ENCODE results near the gene PNKP. TPM values are rescaled to one million over a fixed set of nuclear protein-coding genes. Genes with fewer than 3 reads are reported as not detected.

The PNKP gene
- total and polyA plus RNA-seq, 9 of the 15 experiments (the other 6 are each of a cell fraction or from before 2014, with no cell fraction given): 2.8 to 85.4 (median 25.3) TPM

DNA sequence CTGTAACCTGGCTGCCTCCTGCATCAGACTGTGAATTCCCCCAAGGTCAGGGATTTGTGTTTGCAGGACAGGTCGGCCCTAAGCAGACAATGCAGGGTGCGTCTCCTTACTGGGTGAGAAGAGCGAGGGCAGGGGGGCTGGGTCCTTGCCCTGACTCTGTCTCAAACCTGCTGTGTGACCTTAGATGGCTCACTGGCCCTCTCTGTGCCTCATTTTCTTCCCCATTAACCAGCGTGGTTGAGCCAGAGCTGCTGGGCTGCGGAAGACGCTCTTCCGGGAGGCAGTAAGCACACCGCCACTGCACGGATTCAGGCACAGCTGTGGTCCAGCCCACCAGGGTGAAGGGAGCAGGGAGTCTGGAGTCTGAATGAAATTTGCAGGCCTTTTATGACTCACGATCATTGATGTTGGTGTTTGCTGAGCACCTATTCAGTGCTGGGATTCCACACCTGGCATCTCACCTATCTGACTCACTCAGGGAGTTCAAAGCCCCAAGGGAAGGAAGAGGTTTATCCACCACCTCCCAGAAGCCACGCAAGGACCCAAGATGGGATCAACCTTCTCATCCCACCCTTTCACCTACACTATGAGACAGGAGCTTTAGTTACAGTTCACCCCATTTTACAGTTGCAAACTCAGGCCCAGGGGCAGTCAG lies 7.3 kb upstream of the PNKP start (continued):
- TF ChIP-seq, protein P1, sequence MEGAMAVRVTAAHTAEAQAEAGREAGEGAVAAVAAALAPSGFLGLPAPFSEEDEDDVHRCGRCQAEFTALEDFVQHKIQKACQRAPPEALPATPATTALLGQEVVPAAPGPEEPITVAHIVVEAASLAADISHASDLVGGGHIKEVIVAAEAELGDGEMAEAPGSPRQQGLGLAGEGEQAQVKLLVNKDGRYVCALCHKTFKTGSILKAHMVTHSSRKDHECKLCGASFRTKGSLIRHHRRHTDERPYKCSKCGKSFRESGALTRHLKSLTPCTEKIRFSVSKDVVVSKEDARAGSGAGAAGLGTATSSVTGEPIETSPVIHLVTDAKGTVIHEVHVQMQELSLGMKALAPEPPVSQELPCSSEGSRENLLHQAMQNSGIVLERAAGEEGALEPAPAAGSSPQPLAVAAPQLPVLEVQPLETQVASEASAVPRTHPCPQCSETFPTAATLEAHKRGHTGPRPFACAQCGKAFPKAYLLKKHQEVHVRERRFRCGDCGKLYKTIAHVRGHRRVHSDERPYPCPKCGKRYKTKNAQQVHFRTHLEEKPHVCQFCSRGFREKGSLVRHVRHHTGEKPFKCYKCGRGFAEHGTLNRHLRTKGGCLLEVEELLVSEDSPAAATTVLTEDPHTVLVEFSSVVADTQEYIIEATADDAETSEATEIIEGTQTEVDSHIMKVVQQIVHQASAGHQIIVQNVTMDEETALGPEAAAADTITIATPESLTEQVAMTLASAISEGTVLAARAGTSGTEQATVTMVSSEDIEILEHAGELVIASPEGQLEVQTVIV (CRISPR knock-in tag; IDR thresholded peaks at IDR 0.05; ENCODE audit: borderline replicate concordance): no peak
- TF ChIP-seq GATA2 (CRISPR knock-in tag; IDR thresholded peaks at IDR 0.05) (no peak), HMG20A (CRISPR knock-in tag; conservative IDR thresholded peaks at IDR 0.05) (no peak), ZBED1 (IDR thresholded peaks at IDR 0.05) (no peak), JUNB (CRISPR knock-in tag; conservative IDR thresholded peaks at IDR 0.05) (no peak), ETV5 (CRISPR knock-in tag; IDR thresholded peaks at IDR 0.05; ENCODE audit: low read depth) (no peak), ZFP36 (IDR thresholded peaks at IDR 0.05; ENCODE audit: low read depth, low read length, partially characterized antibody) (peak; percentile 80), ZNF133 (CRISPR knock-in tag; IDR thresholded peaks at IDR 0.05) (no peak), BCOR (IDR thresholded peaks at IDR 0.05) (peak; percentile 71), ZKSCAN8 (CRISPR knock-in tag; IDR thresholded peaks at IDR 0.05) (no peak), ZBTB8A (IDR thresholded peaks at IDR 0.05; ENCODE audit: partially characterized antibody) (no peak), HNRNPLL (IDR thresholded peaks at IDR 0.05; ENCODE audit: low read depth, low read length, poor library complexity, severe bottlenecking) (no peak), CCAR2 (IDR thresholded peaks at IDR 0.05; ENCODE audit: low read depth, low read length) (no peak), ZNF124 (CRISPR knock-in tag; IDR thresholded peaks at IDR 0.05) (no peak), RBM25 (IDR thresholded peaks at IDR 0.05; ENCODE audit: low read depth, low read length, severe bottlenecking) (peak; percentile 21)
- TF ChIP-seq, protein P2, sequence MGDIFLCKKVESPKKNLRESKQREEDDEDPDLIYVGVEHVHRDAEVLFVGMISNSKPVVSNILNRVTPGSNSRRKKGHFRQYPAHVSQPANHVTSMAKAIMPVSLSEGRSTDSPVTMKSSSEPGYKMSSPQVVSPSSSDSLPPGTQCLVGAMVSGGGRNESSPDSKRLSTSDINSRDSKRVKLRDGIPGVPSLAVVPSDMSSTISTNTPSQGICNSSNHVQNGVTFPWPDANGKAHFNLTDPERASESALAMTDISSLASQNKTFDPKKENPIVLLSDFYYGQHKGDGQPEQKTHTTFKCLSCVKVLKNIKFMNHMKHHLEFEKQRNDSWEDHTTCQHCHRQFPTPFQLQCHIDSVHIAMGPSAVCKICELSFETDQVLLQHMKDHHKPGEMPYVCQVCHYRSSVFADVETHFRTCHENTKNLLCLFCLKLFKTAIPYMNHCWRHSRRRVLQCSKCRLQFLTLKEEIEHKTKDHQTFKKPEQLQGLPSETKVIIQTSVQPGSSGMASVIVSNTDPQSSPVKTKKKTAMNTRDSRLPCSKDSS (IDR thresholded peaks at IDR 0.05; ENCODE audit: low read depth, partially characterized antibody): no peak
